Stomach (tissue), 9 donors: ENCODE results near the gene TOM1L1. TPM values are rescaled to one million over a fixed set of nuclear protein-coding genes. Genes with fewer than 3 reads are reported as not detected.

Experiments used
- DNase-seq, 2 donors: peaks; one replicate each; pipeline versions ENCODE4 v3.0.0 to v3.0.0-alpha.2; 2013 to 2019
- H3K27ac ChIP-seq, 5 donors: fragments of 200-600 bp in 4 of 5; sonication (generic) in 4 of 5; one replicate each; pipeline ENCODE4 v1.5.1; 2013 to 2019; ENCODE audit warnings: mild to moderate bottlenecking in 1 of 5, moderate library complexity in 1 of 5
- H3K27me3 ChIP-seq, 3 donors: fragments of 200-600 bp; sonication (generic); one replicate each; pipeline ENCODE4 v1.5.1; 2017 to 2019; ENCODE audit warnings: mixed run types in 1 of 3
- H3K36me3 ChIP-seq, 4 donors: fragments of 200-600 bp; sonication (generic); 1 replicate in 3 of 4; 2 replicates in 1 of 4; pipeline ENCODE4 v1.5.1; 2016 to 2019
- H3K4me1 ChIP-seq, 4 donors: fragments of 200-600 bp; sonication (generic); one replicate each; pipeline ENCODE4 v1.5.1; 2016 to 2019
- H3K4me3 ChIP-seq, 4 donors: fragments of 200-600 bp; sonication (generic) in 3 of 4; one replicate each; pipeline ENCODE4 v1.5.1; 2016 to 2019; ENCODE audit warnings: mild to moderate bottlenecking in 1 of 4
- H3K9me3 ChIP-seq, 4 donors: fragments of 200-600 bp; sonication (generic); one replicate each; pipeline ENCODE4 v1.5.1; 2016 to 2019
- CTCF ChIP-seq, 7 experiments: fragments of 450-650 bp in 4 of 7; fragments of 200-600 bp in 3 of 7; sonication (generic) in 3 of 7; IDR thresholded peaks; one replicate each; pipeline ENCODE4 v1.5.1; 2016 to 2019; ENCODE audit warnings: antibody characterized with exemption in 7 of 7, control low read depth in 2 of 7, mild to moderate bottlenecking in 1 of 7
- EP300 ChIP-seq: sonication (generic); formaldehyde crosslinking; IDR thresholded peaks from one replicate; pipeline ENCODE4 v1.6.1; 2017; ENCODE audit warnings: antibody characterized with exemption
- POLR2A ChIP-seq, 4 donors: fragments of 450-650 bp; IDR thresholded peaks; one replicate each; pipeline ENCODE4 v1.6.1; 2016; ENCODE audit warnings: antibody characterized with exemption in 4 of 4, control low read depth in 2 of 4, mild to moderate bottlenecking in 1 of 4, moderate library complexity in 1 of 4
- POLR2AphosphoS5 ChIP-seq, 3 donors: sonication (generic); formaldehyde crosslinking; IDR thresholded peaks; one replicate each; pipeline ENCODE4 v1.6.1; 2016; ENCODE audit warnings: antibody characterized with exemption in 3 of 3
- WGBS, 5 donors: extraction: QIAGEN DNeasy Blood & Tissue Kit in 3 of 5; methylation state at CpG; one replicate each; pipeline versions ENCODE4 v1.1.5 to v1.1.7; 2013 to 2018; 5-methylcytosine and 5-hydroxymethylcytosine counted together
- intact Hi-C: fragments of 100-400 bp; cut with DNase I; formaldehyde crosslinking; loops from one replicate; pipeline ENCODE4 v1.15.1; 2023; ENCODE audit warnings: low total_unique reads
- polyA plus RNA-seq, 3 donors: library from polyadenylated mRNA; stranded (reverse); fragments of 200-250 nt; gene quantifications; one replicate each; pipeline ENCODE4 v1.2.3, GENCODE V29; 2013
- total RNA-seq, 5 donors: library from RNA; depleted of rRNA; stranded (reverse); fragments of >200 nt; gene quantifications; one replicate each; pipeline versions ENCODE4 v1.1.0 to v1.2.3, GENCODE V29; 2014 to 2016
- donor health status: healthy with polysubstance abuse.
- donor health status: Bipolar disorder and iron deficiency.
- donor health status: healthy.

TOM1L1 gene
- total and polyA plus RNA-seq, 8 donors, result 19.4 to 134 (median 47.6) TPM

GRCh38 chr17:54902017-54902416 is 1.4 kb downstream of the TOM1L1 start:
- no peak for DNase-seq
- TF ChIP-seq EP300, result no peak
- no peak for TF ChIP-seq CTCF (IDR thresholded peaks at IDR 0.05)
- TF ChIP-seq POLR2AphosphoS5 (IDR thresholded peaks at IDR 0.05), result no peak
- no peak for TF ChIP-seq POLR2A (IDR thresholded peaks at IDR 0.05)
- Histone ChIP-seq H3K4me3 (peak overlapping the region in 1 of 4 donors; percentile 46), H3K27me3 (peaks cover 0 to 10% (median 5%) of the 10 kb centered on the region in 3 donors), H3K36me3 (no peaks in the 10 kb centered on the region), H3K4me1 (peaks cover 18 to 22% (median 19%) of the 10 kb centered on the region in 4 donors), H3K9me3 (no peaks in the 10 kb centered on the region), H3K27ac (peak overlapping the region in 1 of 5 donors; percentile 61)
- intact Hi-C loops, result no loop called here
- WGBS, 5 donors, result 61 to 79% (median 77%) methylated on average over 9 of the region's 9 CpGs

- DNase-seq, result no peak
- no peaks in the 10 kb centered on the region for H3K9me3 ChIP-seq
- H3K27me3 ChIP-seq, result peaks cover 0 to 10% (median 5%) of the 10 kb centered on the region in 3 donors
- no peak for TF ChIP-seq POLR2A (IDR thresholded peaks at IDR 0.05)
- no peak for TF ChIP-seq CTCF (IDR thresholded peaks at IDR 0.05)
- TF ChIP-seq POLR2AphosphoS5 (IDR thresholded peaks at IDR 0.05), result no peak
- TF ChIP-seq EP300, result no peak
- intact Hi-C loops, result no loop called here
- H3K27ac ChIP-seq, result peak overlapping the region in 1 of 5 donors; percentile 61
- 28 to 58% (median 38%) methylated on average over 5 of the region's 5 CpGs for WGBS, 5 donors
- H3K4me1 ChIP-seq, result peaks cover 18 to 28% (median 20%) of the 10 kb centered on the region in 4 donors
- no peak overlapping the region for H3K4me3 ChIP-seq
- H3K36me3 ChIP-seq, result no peaks in the 10 kb centered on the region
Observed at GRCh38 chr17:54902611-54903010, 2.0 kb downstream of the TOM1L1 start.

- Histone ChIP-seq H3K4me1 (peaks cover 18 to 35% (median 20%) of the 10 kb centered on the region in 4 donors), H3K9me3 (no peaks in the 10 kb centered on the region), H3K27me3 (peaks cover 0 to 10% (median 5%) of the 10 kb centered on the region in 3 donors), H3K27ac (peak overlapping the region in 1 of 5 donors; percentile 66), H3K4me3 (no peak overlapping the region), H3K36me3 (peaks cover 0 to 4% (median 0%) of the 10 kb centered on the region in 4 donors)
- TF ChIP-seq CTCF (IDR thresholded peaks at IDR 0.05), result no peak
- TF ChIP-seq POLR2AphosphoS5 (IDR thresholded peaks at IDR 0.05), result no peak
- TF ChIP-seq EP300, result no peak
- peak; percentile 81 to 86 for DNase-seq
- 9 to 29% (median 22%) methylated on average over 1 of the region's 1 CpG for WGBS, 5 donors
- intact Hi-C loops, result no loop called here
Observed at GRCh38 chr17:54903375-54903774, 2.7 kb downstream of the TOM1L1 start.

- Histone ChIP-seq H3K27me3 (no peaks in the 10 kb centered on the region), H3K4me1 (peaks cover 7 to 25% (median 10%) of the 10 kb centered on the region in 4 donors), H3K27ac (peak overlapping the region; percentile 1 to 51 (median 20)), H3K36me3 (peaks cover 0 to 5% (median under 1%) of the 10 kb centered on the region in 4 donors), H3K9me3 (no peaks in the 10 kb centered on the region), H3K4me3 (no peak overlapping the region)
- TF ChIP-seq POLR2A (IDR thresholded peaks at IDR 0.05), result no peak
- TF ChIP-seq EP300, result no peak
- TF ChIP-seq POLR2AphosphoS5 (IDR thresholded peaks at IDR 0.05), result peak in 1 of 3 donors; percentile 46
- intact Hi-C loops, result no loop called here
- peak; percentile 34 to 55 for DNase-seq
- 26 to 61% (median 42%) methylated on average over 7 of the region's 7 CpGs for WGBS, 5 donors
Observed at GRCh38 chr17:54906683-54907082, 6.0 kb downstream of the TOM1L1 start.

- DNase-seq, result peak in 1 of 2 donors; percentile 56
Observed at GRCh38 chr17:54907376-54907775, 6.7 kb downstream of the TOM1L1 start.

More at GRCh38 chr17:54907376-54907775, 6.7 kb downstream of the TOM1L1 start:
- peaks cover 0 to 11% (median 4%) of the 10 kb centered on the region in 4 donors for H3K36me3 ChIP-seq
- no peak overlapping the region for H3K4me3 ChIP-seq
- intact Hi-C loops, result no loop called here
- H3K27ac ChIP-seq, result peak overlapping the region in 4 of 5 donors; percentile 1 to 51 (median 22)
- H3K9me3 ChIP-seq, result no peaks in the 10 kb centered on the region
- TF ChIP-seq EP300, result no peak
- no peak for TF ChIP-seq POLR2AphosphoS5 (IDR thresholded peaks at IDR 0.05)
- TF ChIP-seq CTCF (IDR thresholded peaks at IDR 0.05), result no peak
- no peak for TF ChIP-seq POLR2A (IDR thresholded peaks at IDR 0.05)
- no peaks in the 10 kb centered on the region for H3K27me3 ChIP-seq
- WGBS, 5 donors, result 33 to 64% (median 54%) methylated on average over 5 of the region's 5 CpGs
- peaks cover 7 to 25% (median 10%) of the 10 kb centered on the region in 4 donors for H3K4me1 ChIP-seq
